ENCODE data around the gene PDXDC1.

PDXDC1 gene

DNA sequence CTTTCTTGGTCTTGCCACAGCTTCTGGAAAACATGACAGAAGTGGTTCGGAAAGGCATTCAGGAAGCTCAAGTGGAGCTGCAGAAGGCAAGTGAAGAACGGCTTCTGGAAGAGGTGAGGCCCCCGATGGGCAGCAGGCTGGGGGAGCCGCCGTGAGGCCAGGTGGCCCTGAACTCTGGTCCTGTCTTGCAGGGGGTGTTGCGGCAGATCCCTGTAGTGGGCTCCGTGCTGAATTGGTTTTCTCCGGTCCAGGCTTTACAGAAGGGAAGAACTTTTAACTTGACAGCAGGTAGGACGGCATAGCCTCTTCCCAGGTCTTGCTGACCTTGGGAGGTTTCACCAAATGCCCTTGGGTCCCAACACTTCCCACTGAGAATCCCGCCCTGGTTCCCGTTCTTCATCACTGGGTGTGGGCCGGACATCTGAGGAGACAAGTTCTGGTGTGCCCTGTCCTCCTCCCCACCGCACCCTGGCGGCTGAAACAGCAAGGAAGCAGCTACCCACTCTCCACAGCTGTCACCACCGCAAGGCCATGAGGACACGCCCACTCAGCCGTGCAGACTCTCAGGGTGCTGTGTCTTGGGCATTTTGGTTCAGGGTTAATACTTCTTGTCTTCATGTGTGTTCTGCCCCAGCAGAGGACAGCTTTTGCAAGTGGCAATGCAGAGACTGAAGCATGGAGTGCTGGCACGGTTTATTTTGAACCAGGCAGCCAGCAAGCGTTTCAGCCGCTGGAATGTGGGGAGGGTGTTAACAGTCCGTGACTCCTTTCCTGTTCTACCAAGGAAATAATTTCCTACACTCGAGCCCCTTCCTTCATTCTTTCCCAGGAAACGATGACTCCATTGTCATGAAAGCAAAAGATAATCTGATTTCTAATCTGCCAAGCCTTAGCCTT is 59.7 kb downstream of the PDXDC1 start:
- ATAC-seq, result no peak
- TF ChIP-seq GLIS3 (CRISPR knock-in tag; IDR thresholded peaks at IDR 0.05) (no peak), ZFP30 (CRISPR knock-in tag; IDR thresholded peaks at IDR 0.05) (no peak), CSRNP3 (CRISPR knock-in tag; IDR thresholded peaks at IDR 0.05) (no peak), OSR1 (CRISPR knock-in tag; IDR thresholded peaks at IDR 0.05) (no peak), ISL1 (CRISPR knock-in tag; IDR thresholded peaks at IDR 0.05) (no peak), BACH2 (CRISPR knock-in tag; IDR thresholded peaks at IDR 0.05; ENCODE audit: borderline replicate concordance) (no peak), RARB (CRISPR knock-in tag; IDR thresholded peaks at IDR 0.05) (no peak), ZFP3 (CRISPR knock-in tag; IDR thresholded peaks at IDR 0.05) (no peak), ZC3H10 (CRISPR knock-in tag; IDR thresholded peaks at IDR 0.05) (no peak), PPARA (CRISPR knock-in tag; IDR thresholded peaks at IDR 0.05; ENCODE audit: borderline replicate concordance) (no peak), ZNF565 (CRISPR knock-in tag; conservative IDR thresholded peaks at IDR 0.05; ENCODE audit: low read depth) (no peak), CSDC2 (CRISPR knock-in tag; IDR thresholded peaks at IDR 0.05) (no peak), CREB5 (CRISPR knock-in tag; IDR thresholded peaks at IDR 0.05; ENCODE audit: low read depth) (no peak), PATZ1 (CRISPR knock-in tag; IDR thresholded peaks at IDR 0.05; ENCODE audit: borderline replicate concordance) (no peak)
- TF ChIP-seq, protein P1, sequence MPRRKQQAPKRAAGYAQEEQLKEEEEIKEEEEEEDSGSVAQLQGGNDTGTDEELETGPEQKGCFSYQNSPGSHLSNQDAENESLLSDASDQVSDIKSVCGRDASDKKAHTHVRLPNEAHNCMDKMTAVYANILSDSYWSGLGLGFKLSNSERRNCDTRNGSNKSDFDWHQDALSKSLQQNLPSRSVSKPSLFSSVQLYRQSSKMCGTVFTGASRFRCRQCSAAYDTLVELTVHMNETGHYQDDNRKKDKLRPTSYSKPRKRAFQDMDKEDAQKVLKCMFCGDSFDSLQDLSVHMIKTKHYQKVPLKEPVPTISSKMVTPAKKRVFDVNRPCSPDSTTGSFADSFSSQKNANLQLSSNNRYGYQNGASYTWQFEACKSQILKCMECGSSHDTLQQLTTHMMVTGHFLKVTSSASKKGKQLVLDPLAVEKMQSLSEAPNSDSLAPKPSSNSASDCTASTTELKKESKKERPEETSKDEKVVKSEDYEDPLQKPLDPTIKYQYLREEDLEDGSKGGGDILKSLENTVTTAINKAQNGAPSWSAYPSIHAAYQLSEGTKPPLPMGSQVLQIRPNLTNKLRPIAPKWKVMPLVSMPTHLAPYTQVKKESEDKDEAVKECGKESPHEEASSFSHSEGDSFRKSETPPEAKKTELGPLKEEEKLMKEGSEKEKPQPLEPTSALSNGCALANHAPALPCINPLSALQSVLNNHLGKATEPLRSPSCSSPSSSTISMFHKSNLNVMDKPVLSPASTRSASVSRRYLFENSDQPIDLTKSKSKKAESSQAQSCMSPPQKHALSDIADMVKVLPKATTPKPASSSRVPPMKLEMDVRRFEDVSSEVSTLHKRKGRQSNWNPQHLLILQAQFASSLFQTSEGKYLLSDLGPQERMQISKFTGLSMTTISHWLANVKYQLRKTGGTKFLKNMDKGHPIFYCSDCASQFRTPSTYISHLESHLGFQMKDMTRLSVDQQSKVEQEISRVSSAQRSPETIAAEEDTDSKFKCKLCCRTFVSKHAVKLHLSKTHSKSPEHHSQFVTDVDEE (CRISPR knock-in tag; IDR thresholded peaks at IDR 0.05), result no peak

GRCh38 chr16:15035163-15035729 is 60.4 kb downstream of the PDXDC1 start:
- TF ChIP-seq TOX (CRISPR knock-in tag; IDR thresholded peaks at IDR 0.05; ENCODE audit: borderline replicate concordance), result no peak
- TF ChIP-seq ISL1 (CRISPR knock-in tag; IDR thresholded peaks at IDR 0.05), result no peak
- no peak for TF ChIP-seq OSR1 (CRISPR knock-in tag; IDR thresholded peaks at IDR 0.05)
- TF ChIP-seq RARB (CRISPR knock-in tag; IDR thresholded peaks at IDR 0.05), result no peak
- no peak for TF ChIP-seq CSRNP3 (CRISPR knock-in tag; IDR thresholded peaks at IDR 0.05)
- no peak for TF ChIP-seq ZC3H10 (CRISPR knock-in tag; IDR thresholded peaks at IDR 0.05)
- TF ChIP-seq GLIS3 (CRISPR knock-in tag; IDR thresholded peaks at IDR 0.05), result no peak
- TF ChIP-seq, protein P2, sequence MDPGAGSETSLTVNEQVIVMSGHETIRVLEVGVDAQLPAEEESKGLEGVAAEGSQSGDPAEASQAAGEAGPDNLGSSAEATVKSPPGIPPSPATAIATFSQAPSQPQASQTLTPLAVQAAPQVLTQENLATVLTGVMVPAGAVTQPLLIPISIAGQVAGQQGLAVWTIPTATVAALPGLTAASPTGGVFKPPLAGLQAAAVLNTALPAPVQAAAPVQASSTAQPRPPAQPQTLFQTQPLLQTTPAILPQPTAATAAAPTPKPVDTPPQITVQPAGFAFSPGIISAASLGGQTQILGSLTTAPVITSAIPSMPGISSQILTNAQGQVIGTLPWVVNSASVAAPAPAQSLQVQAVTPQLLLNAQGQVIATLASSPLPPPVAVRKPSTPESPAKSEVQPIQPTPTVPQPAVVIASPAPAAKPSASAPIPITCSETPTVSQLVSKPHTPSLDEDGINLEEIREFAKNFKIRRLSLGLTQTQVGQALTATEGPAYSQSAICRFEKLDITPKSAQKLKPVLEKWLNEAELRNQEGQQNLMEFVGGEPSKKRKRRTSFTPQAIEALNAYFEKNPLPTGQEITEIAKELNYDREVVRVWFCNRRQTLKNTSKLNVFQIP (CRISPR knock-in tag; IDR thresholded peaks at IDR 0.05; ENCODE audit: borderline replicate concordance, low read depth), result no peak
- TF ChIP-seq ZFP30 (CRISPR knock-in tag; IDR thresholded peaks at IDR 0.05), result no peak
- no peak for TF ChIP-seq PATZ1 (CRISPR knock-in tag; IDR thresholded peaks at IDR 0.05; ENCODE audit: borderline replicate concordance)
- TF ChIP-seq TCF4 (CRISPR knock-in tag; IDR thresholded peaks at IDR 0.05; ENCODE audit: borderline replicate concordance), result no peak
- no peak for TF ChIP-seq ZNF565 (CRISPR knock-in tag; conservative IDR thresholded peaks at IDR 0.05; ENCODE audit: low read depth)
- no peak for TF ChIP-seq ZNF8 (CRISPR knock-in tag; IDR thresholded peaks at IDR 0.05)
- TF ChIP-seq, protein P1 (CRISPR knock-in tag; IDR thresholded peaks at IDR 0.05), result no peak

More at GRCh38 chr16:15035163-15035729, 60.4 kb downstream of the PDXDC1 start:
- ATAC-seq, result no peak

Measured in SK-N-SH treated with all-trans-retinoic acid at 6 μM for 48 hours (cell line).